NCI-H510A (cell line): ENCODE data around the gene SPECC1L.
"Not testable (repeated sequence)": the region's sequence is repeated elsewhere in the genome, so short reads cannot be mapped to it uniquely, and the experiment has no call there.

Source experiments
- DNase-seq: peaks from one replicate; lab custom pipeline; 2025; lab: John Stamatoyannopoulos, UW

SPECC1L gene

DNA sequence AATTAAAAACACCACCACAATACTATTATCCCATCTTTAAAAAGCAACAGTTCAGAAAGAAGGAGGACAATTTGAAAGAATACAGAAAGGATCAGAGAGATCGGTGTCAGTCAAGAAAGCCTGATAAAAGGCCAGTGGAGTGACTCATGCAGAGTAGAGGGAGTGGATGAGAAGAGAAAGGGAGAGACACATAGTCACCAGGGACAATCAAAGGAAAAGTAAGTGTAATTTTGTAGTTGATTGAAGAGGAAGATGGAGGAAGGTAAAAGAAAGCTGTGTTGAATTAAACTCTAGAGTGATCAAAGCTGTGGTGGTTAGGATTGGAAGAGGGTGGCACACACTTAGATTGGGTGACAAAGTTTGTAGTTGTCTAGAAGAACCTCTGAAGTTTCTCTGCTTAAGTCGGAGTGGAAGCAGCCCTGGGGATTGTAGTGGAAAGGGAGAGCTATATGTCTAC is 14.1 kb downstream of the SPECC1L start:
- no peak for DNase-seq

DNA sequence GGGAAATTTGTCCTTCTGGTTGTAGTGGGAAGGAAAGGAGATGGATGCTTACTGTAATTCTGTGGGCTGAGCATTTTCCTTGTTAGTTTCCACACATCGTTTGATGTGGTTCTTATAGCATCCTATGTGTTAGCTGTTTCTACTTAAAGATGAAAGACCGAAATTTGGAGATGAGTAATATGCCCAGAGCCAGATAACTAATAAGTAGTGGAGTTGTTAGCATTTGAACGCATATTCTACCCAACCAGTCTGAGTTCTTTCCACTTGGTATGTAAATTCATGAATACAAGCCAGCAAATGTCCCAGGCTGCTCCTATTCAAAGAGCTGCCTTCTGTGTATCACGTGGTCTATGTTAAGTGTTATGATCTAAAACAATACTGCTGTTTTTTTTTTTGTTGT is 14.6 kb downstream of the SPECC1L start:
- no peak for DNase-seq

DNA sequence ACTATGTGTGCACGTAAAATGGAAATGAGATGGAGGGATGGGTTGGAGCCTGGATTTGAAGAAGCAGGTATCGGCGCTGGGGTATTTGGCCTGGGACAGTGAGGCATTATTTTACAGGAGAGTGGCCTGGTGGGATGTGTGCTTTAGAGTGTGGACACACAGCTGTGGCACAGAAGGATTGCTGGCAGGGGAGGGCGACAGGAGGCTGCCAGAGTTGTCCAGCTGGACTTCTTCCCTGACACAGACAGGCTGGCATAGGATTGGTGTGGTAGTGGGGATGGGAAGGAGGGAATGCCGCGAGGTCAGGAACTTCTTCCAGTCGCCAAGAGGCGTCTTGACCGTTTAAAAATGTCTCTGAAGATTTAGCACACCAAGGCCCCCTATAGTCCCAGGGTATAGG is 16.6 kb downstream of the SPECC1L start:
- not testable (repeated sequence) for DNase-seq

DNA sequence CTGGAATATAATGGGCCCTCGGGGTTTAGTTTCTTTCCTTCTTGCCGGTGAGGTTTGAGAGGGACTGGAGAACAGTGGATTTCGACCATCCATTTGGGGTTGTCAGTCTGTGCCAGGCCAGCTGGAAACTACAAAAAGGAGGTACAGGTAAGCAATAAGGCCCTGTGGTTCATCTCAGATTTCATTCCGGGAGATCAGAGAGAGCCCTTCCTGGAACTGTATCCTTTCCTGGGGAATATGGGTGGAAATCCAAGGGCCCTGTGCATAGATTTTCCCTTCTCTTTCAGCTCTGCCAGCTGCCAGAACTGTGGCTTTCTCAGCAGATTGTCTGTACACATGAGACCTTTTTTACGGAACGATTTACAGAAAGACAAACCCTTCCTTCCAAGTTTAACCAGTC is 17.2 kb downstream of the SPECC1L start:
- not testable (repeated sequence) for DNase-seq

DNA sequence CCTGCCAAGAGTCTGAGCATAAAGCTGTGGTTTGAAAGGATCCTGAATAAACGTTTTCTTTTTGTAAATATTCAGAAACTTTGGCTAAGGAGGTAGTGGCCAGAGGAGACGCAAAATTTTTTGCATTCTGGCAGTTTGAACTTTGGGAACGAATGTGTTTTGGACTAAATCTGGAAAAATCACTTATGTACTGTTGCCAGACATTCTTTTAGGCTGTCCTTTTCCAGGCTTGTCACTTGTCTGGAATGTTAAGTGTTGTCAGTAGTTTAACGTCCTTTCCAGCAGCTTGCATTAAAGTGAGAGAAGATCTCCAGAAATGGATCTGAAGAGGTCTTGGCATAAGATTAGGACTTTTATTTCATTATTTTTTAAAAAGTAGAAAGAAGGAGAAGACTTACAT is 18.5 kb downstream of the SPECC1L start:
- DNase-seq = no peak

DNA sequence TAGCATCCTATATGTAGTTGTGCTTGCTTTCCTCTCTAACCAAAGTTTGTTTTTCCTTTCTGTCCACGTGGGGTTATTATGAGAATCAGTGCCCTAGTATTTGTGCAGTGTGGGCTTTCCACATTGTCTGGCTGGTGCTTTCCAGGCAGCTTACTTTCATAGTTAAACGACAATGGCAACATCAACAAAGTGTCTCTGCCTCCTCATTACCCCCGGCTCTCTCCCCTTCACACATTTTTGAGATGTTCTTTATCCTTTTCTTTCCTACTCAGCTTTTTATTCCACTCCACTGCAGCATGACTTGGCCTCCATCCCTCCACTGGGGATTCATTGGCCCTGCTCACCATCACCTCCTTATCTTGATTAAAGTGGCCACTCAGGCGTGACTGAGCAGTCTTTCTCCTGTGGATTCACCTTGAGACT is 19.1 kb downstream of the SPECC1L start:
- DNase-seq = no peak

DNA sequence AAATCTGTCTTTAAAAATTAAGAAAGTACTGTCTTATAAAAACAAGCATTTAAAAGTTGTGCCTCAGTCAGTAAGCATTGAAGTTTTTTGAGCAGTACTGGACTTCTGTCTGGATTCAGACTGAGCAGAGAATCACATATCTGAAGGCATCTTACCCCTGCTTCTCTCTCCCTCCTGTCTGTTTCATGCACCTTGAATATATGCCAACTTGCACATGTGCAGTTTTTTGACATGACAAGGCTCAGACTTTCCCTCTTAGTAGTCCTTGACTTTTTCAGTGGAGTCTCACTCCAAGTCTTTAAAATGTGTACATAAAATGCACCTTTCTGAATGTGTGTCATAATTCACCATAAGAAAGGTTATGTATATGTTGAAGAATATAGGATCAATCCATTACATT is 19.8 kb downstream of the SPECC1L start:
- no peak for DNase-seq

DNA sequence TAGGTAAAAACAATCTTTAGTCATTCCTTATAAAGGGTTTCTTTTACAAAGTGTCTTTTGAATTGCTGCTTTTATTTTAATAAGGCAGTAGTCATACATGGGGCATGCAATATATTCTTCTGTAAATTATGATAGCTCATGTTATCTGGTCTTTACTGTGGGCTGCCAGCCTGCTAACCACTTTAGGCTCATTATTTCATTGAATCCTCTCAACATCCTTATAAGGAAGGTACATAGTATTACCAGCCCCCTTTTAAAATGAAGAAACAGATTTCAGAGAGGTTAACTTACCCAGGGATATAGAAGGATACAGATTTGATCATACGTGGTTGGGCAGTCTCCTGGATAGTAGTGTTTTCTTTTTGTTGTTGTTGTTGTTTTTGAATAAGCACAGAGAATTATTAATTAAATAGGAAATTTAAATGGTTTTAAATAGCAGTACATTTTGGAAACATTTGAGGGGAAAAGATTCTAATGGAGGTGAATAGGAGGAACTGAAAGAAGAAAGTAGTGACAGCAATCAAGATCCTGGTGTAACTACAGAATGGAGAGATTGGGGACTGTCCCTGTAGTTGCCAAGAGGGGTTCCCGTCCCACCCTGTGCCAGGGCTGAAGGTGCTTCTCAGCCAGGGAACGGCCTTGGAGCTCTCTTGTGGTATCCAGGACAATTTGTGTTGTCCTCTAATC is 21.0 kb downstream of the SPECC1L start:
- no peak for DNase-seq

DNA sequence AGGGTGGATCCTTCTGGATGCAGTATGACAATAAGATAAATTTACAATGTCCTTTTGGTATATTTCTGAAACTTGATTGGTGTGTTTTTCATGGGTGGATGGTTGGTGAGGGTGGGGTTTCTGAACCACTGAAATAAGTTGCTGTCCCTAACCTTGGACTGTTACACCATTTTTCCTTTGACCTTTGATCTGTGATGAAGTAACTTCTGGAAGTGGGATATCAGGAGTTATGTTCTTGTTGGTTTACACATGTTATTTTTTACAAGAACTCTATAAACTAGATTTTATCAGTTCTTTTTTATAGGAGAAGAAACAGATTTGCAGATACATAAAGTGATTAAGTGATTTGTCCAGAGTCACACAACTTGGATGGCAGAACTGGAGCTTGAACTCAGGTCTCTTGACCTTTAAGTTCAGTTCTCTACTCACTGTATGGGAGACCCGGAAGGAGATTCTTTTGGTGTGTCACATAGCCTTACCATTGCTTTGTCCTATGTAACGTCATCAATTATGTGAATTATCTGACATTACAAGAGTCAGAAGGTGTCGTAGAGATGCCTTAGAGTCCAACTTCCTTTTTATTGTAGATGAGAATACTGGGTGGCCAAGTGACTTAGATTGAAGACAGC is 21.7 kb downstream of the SPECC1L start:
- not testable (repeated sequence) for DNase-seq

DNA sequence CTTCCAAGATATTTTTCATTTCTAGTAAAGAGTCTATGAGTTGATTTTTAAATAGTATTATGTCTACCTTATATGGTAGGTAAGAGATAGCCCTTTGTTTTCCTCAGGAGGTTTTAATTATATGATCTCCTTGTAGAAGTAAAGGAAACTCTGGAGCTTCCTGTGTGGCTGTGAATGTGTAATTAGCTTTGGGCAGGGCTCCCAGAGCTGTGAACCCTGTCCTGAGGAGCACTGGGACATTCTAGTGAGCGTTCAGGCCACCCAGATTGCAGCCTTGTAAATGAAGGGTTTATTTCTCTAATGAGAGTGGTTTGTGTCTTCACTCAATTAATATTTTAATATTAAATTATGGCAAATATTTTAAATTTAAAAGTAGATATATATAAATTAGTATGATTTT is 24.3 kb downstream of the SPECC1L start:
- DNase-seq = not testable (repeated sequence)

DNA sequence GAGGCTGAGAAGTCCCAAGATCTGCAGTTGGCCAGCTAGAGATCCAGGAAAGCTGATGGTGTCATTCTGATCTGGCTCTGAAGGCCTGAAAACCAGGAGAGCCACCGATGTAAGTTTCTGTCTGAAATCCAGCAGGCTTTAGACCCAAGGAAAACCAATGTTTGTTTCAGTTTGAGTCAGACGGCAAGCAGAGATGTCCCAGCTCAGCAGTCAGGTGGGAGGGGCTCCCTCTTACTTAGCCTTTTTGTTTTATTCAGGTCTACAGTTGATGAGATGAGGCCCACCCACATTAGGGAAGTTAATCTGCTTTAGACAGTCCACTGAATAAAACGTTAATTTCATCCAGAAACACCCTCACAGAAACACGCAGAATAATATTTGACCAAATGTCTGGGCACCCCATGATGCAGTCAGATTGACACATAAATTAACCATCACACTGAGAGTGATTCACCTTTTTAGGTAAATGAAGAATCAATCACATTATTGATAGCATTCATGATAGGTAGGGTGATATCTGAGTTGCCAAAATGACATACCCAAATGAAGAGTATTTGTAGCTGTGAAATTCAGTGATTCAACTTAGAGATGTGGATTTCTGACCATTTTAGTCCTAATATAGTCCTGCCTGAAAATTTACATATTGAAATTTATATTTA is 28.0 kb downstream of the SPECC1L start:
- DNase-seq = not testable (repeated sequence)

DNA sequence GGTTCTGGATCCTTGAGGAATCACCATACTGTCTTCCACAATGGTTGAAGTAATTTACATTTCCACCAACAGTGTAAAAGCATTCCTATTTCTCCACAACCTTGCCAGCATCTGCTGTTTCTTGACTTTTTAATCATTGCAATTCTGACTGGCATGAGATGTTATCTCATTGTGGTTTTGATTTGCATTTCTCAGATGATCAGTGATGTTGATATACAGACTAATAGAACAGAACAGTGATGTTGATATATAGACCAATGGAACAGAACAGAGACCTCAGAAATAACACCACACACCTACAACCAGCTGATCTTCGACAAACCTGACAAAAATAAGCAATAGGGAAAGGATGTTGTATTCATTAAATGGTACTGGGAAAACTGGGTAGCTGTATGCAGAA is 29.9 kb downstream of the SPECC1L start:
- DNase-seq = not testable (repeated sequence)

DNA sequence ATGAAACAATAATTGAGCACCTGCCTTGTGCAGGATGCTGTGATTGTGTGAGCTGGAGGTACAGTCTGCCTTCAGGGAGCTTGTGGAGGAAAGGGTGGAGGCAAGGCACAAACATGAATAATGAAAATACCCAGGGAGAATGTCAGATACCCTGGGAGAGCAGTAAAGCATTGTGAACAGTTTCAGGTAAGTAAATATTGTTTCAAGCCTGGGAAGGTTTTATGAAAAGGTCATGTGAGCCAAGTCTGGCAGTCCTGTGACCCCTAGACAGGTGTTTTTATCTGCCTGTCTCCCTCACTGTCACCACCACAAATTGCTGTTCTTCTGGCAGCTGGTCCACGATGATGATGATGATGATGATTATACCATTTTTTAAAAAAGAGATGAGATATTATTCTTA is 32.0 kb downstream of the SPECC1L start:
- no peak for DNase-seq

DNA sequence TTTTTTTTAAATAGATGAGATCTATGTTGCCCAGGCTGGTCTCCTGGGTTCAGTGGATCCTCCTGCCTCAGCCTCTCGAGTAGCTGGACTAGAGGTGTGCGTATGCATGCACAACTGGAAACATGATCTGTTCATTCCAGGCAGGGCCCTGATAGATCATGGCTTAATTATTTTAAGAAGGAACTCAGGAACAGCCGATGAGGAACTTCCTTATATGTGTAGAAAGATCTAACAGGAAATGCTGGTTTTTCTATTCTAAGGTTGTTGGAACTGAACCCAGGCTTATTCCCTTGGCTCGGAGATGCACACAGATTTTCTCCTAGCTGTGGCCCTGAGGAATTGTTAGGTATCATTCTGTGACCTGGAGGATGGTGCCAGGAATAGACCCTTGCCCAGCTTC is 32.4 kb downstream of the SPECC1L start:
- no peak for DNase-seq

DNA sequence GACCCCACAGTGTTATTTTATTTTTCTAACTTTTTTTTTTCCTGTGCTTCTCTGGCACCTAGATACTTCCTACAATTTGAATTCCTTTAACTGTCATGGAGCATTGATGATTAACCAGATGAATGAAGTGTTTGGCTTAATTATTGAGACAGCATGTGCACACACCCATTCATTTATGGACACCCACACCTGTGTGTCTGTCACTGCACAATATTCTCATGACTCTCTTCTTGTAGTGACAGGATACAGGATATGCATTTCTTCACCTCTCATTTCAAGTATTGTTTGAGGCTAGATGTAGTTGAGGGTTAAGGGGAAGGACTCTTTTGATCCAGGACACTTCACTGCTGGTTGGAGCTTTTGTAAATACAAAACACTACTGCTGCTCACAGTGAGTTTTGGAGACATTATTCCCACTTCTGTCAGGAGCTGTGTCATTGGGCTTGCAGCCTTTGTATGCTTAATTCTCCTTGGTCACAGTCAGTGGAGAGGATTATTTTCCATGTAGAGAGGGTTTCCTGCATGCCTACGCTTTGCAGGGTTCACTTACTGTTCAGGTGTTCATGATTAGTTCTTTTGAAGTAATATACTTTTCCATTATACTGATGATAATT is 33.5 kb downstream of the SPECC1L start:
- no peak for DNase-seq

DNA sequence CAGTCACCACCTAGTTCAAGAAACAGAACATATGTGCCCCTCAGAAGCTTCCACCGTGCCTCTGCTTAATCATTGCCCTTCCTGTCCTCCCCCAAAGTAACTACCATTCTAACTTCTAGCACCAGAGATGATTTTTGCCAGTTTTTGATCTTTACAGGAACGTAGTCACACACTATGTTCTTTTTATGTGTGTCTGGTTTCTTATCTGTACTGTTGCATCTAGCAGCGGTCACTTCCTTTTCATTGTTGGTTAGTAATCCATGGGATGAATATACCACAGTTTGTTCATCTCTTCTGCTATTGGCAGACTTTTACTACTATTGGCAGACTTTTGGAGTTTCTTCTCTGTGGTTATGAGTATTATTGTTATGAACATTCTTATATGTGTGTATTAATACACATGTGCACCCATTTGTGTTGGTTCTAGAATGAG is 34.6 kb downstream of the SPECC1L start:
- no peak for DNase-seq

DNA sequence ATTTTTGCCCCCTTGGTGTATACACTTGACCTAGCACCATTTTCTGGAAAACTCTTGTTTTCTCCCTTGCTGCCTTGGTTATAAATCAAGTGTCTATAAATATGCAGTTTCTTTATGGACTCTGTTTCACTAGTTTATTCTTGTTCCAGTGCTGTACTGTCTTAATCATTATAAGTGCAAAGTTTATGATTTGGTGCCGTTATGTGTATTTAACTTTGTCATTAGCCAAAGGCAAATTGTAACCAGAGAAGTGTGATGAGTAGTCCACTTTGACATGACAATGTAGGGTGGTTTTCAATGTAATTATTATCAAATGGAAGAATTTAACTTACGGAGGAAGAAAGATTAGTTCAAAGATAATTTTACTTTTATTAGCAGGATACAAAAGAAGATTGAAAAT is 40.3 kb downstream of the SPECC1L start:
- no peak for DNase-seq

DNA sequence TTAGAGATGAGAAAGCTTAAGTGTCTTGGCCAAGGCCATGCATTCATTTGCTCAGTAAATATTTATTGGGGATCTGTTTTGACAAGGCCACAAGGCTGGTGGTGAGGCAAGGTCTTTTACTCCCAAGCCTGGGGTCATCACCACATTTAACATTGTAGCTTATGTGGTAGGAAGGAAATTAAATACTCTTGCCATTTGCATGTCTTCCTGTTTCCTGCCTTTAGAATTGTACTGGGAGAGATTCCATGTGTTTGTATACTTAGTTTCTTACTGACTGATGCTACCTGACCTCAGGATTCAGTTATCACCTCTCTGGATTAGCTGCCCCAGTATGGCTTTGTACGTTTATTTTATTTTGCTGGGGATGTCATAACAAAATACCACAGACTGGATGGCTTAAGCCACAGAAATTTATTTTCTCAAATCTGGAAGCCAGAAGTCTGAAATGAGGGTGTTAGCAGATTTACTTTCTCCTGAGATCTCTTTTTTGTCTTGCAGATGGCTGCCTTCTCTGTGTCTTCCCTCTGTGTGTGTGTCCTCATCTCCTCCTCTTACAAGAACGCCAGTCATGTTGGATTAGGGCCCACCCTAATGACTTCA is 44.8 kb downstream of the SPECC1L start:
- no peak for DNase-seq

DNA sequence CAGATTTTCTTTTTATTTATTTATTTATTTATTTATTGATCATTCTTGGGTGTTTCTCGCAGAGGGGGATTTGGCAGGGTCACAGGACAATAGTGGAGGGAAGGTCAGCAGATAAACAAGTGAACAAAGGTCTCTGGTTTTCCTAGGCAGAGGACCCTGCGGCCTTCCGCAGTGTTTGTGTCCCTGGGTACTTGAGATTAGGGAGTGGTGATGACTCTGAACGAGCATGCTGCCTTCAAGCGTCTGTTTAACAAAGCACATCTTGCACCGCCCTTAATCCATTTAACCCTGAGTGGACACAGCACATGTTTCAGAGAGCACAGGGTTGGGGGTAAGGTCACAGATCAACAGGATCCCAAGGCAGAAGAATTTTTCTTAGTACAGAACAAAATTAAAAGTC is 45.6 kb downstream of the SPECC1L start:
- not testable (repeated sequence) for DNase-seq

DNA sequence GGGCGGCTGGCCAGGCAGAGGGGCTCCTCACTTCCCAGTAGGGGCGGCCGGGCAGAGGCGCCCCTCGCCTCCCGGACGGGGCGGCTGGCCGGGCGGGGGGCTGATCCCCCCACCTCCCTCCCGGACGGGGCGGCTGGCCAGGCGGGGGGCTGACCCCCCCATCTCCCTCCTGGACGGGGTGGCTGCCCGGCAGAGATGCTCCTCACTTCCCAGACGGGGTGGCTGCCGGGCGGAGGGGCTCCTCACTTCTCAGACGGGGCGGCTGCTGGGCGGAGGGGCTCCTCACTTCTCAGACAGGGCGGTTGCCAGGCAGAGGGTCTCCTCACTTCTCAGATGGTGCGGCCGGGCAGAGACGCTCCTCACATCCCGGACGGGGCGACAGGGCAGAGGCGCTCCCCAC is 46.9 kb downstream of the SPECC1L start:
- DNase-seq = not testable (repeated sequence)

DNA sequence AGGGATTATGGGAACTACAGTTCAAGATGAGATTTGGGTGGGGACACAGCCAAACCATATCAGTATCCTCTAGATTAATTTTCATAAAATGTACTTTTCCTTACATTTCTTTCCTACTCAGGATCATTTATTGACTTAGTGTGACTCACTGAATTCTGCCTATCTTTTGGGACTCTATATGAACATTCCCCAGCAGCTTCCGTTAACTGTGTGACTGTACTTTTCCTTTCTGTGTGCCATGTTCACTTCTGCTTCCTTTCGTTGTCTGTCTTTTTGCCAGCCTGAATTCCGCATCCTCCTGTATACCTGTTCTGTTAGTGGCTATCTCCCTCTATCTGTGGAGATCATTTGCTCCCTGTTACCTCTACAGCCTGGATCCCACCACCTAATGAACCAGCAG is 48.8 kb downstream of the SPECC1L start:
- DNase-seq = no peak

DNA sequence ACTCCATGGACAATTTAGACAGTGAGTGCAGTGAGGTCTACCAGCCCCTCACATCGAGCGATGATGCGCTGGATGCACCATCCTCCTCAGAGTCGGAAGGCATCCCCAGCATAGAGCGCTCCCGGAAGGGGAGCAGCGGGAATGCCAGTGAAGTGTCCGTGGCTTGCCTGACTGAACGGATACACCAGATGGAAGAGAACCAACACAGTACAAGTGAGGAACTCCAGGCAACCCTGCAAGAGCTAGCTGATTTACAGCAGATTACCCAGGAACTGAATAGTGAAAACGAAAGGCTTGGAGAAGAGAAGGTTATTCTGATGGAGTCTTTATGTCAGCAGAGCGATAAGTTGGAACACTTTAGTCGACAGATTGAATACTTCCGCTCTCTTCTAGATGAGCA is 51.4 kb downstream of the SPECC1L start:
- DNase-seq = no peak
